Peyer's patch (tissue), 4 donors: Measurements from ENCODE around the gene ZC3H8. TPM values are rescaled to one million over a fixed set of nuclear protein-coding genes. Genes with fewer than 3 reads are reported as not detected.

Experiments
- DNase-seq, 3 donors: peaks; one replicate each; pipeline ENCODE4 v3.0.0-alpha.2; 2017 to 2019
- H3K27ac ChIP-seq, 4 donors: fragments of 200-600 bp; sonication (generic); one replicate each; pipeline ENCODE4 v1.5.1; 2016 to 2019
- H3K27me3 ChIP-seq, 2 donors: fragments of 200-600 bp; sonication (generic); one replicate each; pipeline ENCODE4 v1.5.1; 2019
- H3K36me3 ChIP-seq, 3 donors: fragments of 200-600 bp; sonication (generic); one replicate each; pipeline ENCODE4 v1.5.1; 2016 to 2019
- H3K4me1 ChIP-seq, 4 donors: fragments of 200-600 bp; sonication (generic); one replicate each; pipeline ENCODE4 v1.5.1; 2016 to 2019
- H3K4me3 ChIP-seq, 4 donors: fragments of 200-600 bp; sonication (generic); 1 replicate in 3 of 4; 2 replicates in 1 of 4; pipeline ENCODE4 v1.5.1; 2016 to 2019; ENCODE audit warnings: mild to moderate bottlenecking in 1 of 4
- H3K9me3 ChIP-seq, 4 donors: fragments of 200-600 bp; sonication (generic); one replicate each; pipeline ENCODE4 v1.5.1; 2016 to 2019; ENCODE audit warnings: mild to moderate bottlenecking in 1 of 4
- CTCF ChIP-seq, 6 experiments: fragments of 450-650 bp in 4 of 6; fragments of 200-600 bp in 2 of 6; sonication (generic) in 1 of 6; IDR thresholded peaks; one replicate each; pipeline ENCODE4 v1.5.1; 2017 to 2019; ENCODE audit warnings: antibody characterized with exemption in 6 of 6, mild to moderate bottlenecking in 3 of 6, moderate library complexity in 1 of 6
- POLR2A ChIP-seq, 2 donors: fragments of 450-650 bp; IDR thresholded peaks; one replicate each; pipeline ENCODE4 v1.5.1; 2017; ENCODE audit warnings: antibody characterized with exemption in 2 of 2, mild to moderate bottlenecking in 2 of 2, moderate library complexity in 2 of 2
- total RNA-seq, 4 donors: library from RNA; depleted of rRNA; stranded (reverse); fragments of >200 nt; gene quantifications; one replicate each; pipeline ENCODE4 v1.1.0, GENCODE V29; 2016

ZC3H8 gene
- total RNA-seq, 4 donors from 2014 or later, result 21.9 to 92.4 (median 31.2) TPM

- Histone ChIP-seq H3K27ac (no peak overlapping the region), H3K4me3 (no peak overlapping the region), H3K4me1 (no peaks in the 10 kb centered on the region), H3K27me3 (no peaks in the 10 kb centered on the region), H3K9me3 (no peaks in the 10 kb centered on the region), H3K36me3 (no peaks in the 10 kb centered on the region)
- TF ChIP-seq CTCF (IDR thresholded peaks at IDR 0.05) (no peak), POLR2A (IDR thresholded peaks at IDR 0.05) (no peak)
- DNase-seq, result no peak
Observed at GRCh38 chr2:112165296-112165695, 89.5 kb downstream of the ZC3H8 start.

GRCh38 chr2:112164876-112165275 lies 90.0 kb downstream of the ZC3H8 start:
- H3K4me1 ChIP-seq, result no peaks in the 10 kb centered on the region
- no peak for TF ChIP-seq CTCF (IDR thresholded peaks at IDR 0.05)
- TF ChIP-seq POLR2A (IDR thresholded peaks at IDR 0.05), result no peak
- no peak overlapping the region for H3K27ac ChIP-seq
- DNase-seq, result no peak
- H3K9me3 ChIP-seq, result no peaks in the 10 kb centered on the region
- H3K4me3 ChIP-seq, result no peak overlapping the region
- no peaks in the 10 kb centered on the region for H3K27me3 ChIP-seq
- H3K36me3 ChIP-seq, result no peaks in the 10 kb centered on the region

- no peak for DNase-seq
- Histone ChIP-seq H3K27me3 (no peaks in the 10 kb centered on the region), H3K9me3 (no peaks in the 10 kb centered on the region), H3K4me3 (no peak overlapping the region), H3K4me1 (no peaks in the 10 kb centered on the region), H3K27ac (no peak overlapping the region), H3K36me3 (no peaks in the 10 kb centered on the region)
- TF ChIP-seq CTCF (IDR thresholded peaks at IDR 0.05) (no peak), POLR2A (IDR thresholded peaks at IDR 0.05) (no peak)
Observed at GRCh38 chr2:112163541-112163981, 91.3 kb downstream of the ZC3H8 start.

GRCh38 chr2:112162956-112163355 lies 91.9 kb downstream of the ZC3H8 start:
- no peaks in the 10 kb centered on the region for H3K36me3 ChIP-seq
- no peaks in the 10 kb centered on the region for H3K4me1 ChIP-seq
- no peak for TF ChIP-seq POLR2A (IDR thresholded peaks at IDR 0.05)
- no peak for TF ChIP-seq CTCF (IDR thresholded peaks at IDR 0.05)
- no peaks in the 10 kb centered on the region for H3K9me3 ChIP-seq
- no peak overlapping the region for H3K4me3 ChIP-seq
- no peak overlapping the region for H3K27ac ChIP-seq
- no peak for DNase-seq
- H3K27me3 ChIP-seq, result no peaks in the 10 kb centered on the region

- TF ChIP-seq POLR2A (IDR thresholded peaks at IDR 0.05) (no peak), CTCF (IDR thresholded peaks at IDR 0.05) (no peak)
- no peaks in the 10 kb centered on the region for H3K4me1 ChIP-seq
- no peak overlapping the region for H3K27ac ChIP-seq
- H3K4me3 ChIP-seq, result no peak overlapping the region
- no peaks in the 10 kb centered on the region for H3K27me3 ChIP-seq
- no peaks in the 10 kb centered on the region for H3K36me3 ChIP-seq
- DNase-seq, result no peak
- no peaks in the 10 kb centered on the region for H3K9me3 ChIP-seq
Observed at GRCh38 chr2:112162341-112162740, 92.5 kb downstream of the ZC3H8 start.

Other genes starting within 250 kb of the ZC3H8 start
- gene TMEM87B, start 199.8 kb downstream of the ZC3H8 start, total RNA-seq, result 10 to 100 TPM; 22.3 to 85.6 (median 48.6) TPM
- 1 to 10 TPM in 3 of 4 donors, not detected in 1; 1.5 to 7.4 (median 1.9) TPM for gene FBLN7, start 116.7 kb downstream of the ZC3H8 start, total RNA-seq
- 10 to 100 TPM in 1 of 4 donors, 1 to 10 TPM in 3; 5.0 to 19.8 (median 7.3) TPM for gene ZC3H6, start 20.6 kb upstream of the ZC3H8 start, total RNA-seq
- gene RGPD8, start 178.6 kb upstream of the ZC3H8 start, total RNA-seq, result 10 to 100 TPM; 16.8 to 82.5 (median 37.3) TPM
- gene TTL, start 227.1 kb upstream of the ZC3H8 start, total RNA-seq, result 10 to 100 TPM in 3 of 4 donors, 1 to 10 TPM in 1; 6.8 to 15.7 (median 13.2) TPM